Measurements from ENCODE around the gene SLC6A8. TPM values are rescaled to one million over a fixed set of nuclear protein-coding genes. Genes with fewer than 3 reads are reported as not detected.
"Not testable (repeated sequence)": the region's sequence is repeated elsewhere in the genome, so short reads cannot be mapped to it uniquely, and the experiment has no call there.

The SLC6A8 gene
- total RNA-seq, 2 donors from 2014 or later: 16.8 to 16.9 TPM

DNA sequence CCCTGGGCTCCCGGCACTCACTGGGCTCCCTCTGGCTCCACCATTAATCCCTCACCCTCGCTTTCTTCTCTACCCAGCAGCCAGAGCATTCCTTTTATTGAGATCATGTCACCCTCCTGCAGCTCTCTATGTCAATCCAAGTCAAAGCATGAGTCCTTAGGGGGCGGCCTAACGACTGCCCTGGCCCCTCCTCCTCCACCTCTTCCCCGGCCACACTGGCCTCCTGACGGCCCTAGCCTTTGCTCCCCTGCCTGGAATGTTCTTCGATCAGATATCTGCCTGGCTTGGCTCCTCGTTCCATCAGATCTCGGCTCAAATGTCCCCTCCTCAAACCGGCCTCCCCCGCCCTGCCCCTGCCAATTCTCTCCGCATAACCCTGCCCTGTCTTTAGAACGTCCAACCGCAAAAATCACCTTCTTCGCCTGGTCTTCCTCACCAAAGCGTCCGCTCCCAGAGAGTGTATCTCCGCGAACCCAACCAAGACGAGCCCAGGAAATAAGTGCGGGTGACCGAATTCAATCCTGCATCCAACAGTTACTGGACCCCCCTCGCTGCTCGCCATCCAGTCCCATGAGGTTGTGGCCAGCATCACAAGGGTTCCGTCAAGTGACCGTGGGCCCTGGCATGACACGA lies 13.4 kb upstream of the SLC6A8 start:
- no peaks in the 10 kb centered on the region for H3K27me3 ChIP-seq (replicated peaks; ENCODE audit: insufficient read depth)
- H3K4me1 ChIP-seq (ENCODE audit: control insufficient read depth in 1 of 2, low read depth in 2 of 2): no peaks in the 10 kb centered on the region
- no peak for ATAC-seq (ENCODE audit: insufficient number of reproducible peaks, low FRiP score, low read depth)
- no peak overlapping the region for H3K4me3 ChIP-seq
- no peak for DNase-seq (ENCODE audit: low spot score)
- no peaks in the 10 kb centered on the region for H3K36me3 ChIP-seq
- TF ChIP-seq, protein P1, sequence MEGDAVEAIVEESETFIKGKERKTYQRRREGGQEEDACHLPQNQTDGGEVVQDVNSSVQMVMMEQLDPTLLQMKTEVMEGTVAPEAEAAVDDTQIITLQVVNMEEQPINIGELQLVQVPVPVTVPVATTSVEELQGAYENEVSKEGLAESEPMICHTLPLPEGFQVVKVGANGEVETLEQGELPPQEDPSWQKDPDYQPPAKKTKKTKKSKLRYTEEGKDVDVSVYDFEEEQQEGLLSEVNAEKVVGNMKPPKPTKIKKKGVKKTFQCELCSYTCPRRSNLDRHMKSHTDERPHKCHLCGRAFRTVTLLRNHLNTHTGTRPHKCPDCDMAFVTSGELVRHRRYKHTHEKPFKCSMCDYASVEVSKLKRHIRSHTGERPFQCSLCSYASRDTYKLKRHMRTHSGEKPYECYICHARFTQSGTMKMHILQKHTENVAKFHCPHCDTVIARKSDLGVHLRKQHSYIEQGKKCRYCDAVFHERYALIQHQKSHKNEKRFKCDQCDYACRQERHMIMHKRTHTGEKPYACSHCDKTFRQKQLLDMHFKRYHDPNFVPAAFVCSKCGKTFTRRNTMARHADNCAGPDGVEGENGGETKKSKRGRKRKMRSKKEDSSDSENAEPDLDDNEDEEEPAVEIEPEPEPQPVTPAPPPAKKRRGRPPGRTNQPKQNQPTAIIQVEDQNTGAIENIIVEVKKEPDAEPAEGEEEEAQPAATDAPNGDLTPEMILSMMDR (IDR thresholded peaks at IDR 0.05): no peak
- no peak overlapping the region for H3K27ac ChIP-seq
- no peaks in the 10 kb centered on the region for H3K9me3 ChIP-seq

DNA sequence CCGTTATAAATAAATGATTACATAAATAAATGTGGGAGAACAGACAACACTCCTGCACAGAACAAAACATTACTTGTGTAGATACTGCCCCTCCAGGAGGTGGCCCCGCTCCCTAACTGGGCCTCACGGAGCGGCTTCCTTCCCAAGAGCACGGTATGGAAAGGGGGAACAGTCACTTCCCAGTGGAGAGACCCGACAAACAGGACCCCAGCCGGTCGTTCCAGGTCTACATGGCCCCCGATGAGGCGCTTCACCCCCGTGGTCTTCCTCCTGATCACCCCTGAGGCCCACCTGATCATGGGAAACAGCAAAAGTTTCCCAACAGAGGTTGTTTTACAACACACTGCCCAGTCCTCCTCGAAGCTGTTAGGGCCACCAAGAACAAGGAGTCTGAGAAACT lies 6.6 kb upstream of the SLC6A8 start:
- H3K9me3 ChIP-seq: no peaks in the 10 kb centered on the region
- H3K4me3 ChIP-seq: no peak overlapping the region
- H3K27me3 ChIP-seq (replicated peaks; ENCODE audit: insufficient read depth): no peaks in the 10 kb centered on the region
- DNase-seq (ENCODE audit: low spot score): no peak
- TF ChIP-seq, protein P1 (IDR thresholded peaks at IDR 0.05): no peak
- no peaks in the 10 kb centered on the region for H3K4me1 ChIP-seq (ENCODE audit: control insufficient read depth in 1 of 2, low read depth in 2 of 2)
- ATAC-seq (ENCODE audit: insufficient number of reproducible peaks, low FRiP score, low read depth): no peak
- no peaks in the 10 kb centered on the region for H3K36me3 ChIP-seq
- H3K27ac ChIP-seq: no peak overlapping the region

DNA sequence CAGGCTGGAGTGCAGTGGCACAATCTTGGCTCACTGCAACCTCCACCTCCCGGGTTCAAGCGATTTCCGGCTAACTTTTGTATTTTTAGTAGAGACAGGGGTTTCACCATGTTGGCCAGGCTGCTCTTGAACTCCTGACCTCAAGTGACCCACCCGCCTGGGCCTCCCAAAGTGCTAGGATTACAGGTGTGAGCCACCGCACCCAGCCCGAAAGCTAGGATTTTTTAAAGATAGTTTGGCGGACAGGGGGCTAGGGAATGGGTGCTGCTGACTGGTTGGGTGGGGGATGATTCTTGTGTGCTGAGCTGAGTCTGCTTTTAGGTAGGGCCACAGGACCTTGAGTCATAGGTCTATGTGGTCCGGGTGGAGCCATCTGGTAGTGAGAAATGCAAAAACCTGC lies 4.2 kb upstream of the SLC6A8 start:
- not testable (repeated sequence) for H3K36me3 ChIP-seq; H3K27me3 ChIP-seq (replicated peaks; ENCODE audit: insufficient read depth); H3K27ac ChIP-seq; H3K4me3 ChIP-seq; DNase-seq (ENCODE audit: low spot score); H3K9me3 ChIP-seq; ATAC-seq (ENCODE audit: insufficient number of reproducible peaks, low FRiP score, low read depth); H3K4me1 ChIP-seq (ENCODE audit: control insufficient read depth in 1 of 2, low read depth in 2 of 2)

DNA sequence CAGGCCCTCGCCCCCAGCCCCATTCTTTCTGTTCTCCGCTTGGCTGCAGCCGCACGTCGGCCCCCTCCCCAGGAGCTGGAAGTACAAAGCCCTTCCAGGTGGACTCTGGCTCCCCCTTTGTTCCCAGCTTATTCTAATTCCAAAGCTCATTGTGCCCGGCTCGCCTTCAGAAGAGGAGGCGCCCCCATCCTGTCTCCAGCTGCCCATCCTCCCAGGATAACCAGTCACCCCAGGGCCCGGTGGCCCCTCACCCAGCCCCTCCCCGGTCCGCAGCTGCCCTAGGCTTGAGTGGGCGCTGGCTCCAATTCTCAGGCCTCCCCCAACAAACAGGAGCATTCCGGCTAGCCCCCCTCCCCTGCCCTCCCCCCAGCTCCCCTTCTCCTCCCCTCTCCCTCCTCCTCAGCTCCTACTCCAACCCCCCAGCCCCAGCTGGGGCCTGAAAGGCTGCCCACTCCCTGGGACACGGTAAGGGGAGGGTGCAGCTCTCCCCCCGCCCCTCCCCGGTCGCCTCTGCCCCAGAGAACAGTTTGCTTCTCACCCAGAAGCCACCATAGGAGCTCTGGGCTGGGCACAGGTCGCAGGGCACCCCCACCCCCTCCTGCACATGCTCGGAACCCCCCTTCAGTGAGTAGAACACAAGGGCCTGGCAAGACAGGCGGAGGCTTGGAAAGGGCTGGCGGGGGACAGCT lies 3.1 kb upstream of the SLC6A8 start:
- Histone ChIP-seq H3K4me3 (no peak overlapping the region), H3K27ac (no peak overlapping the region), H3K27me3 (replicated peaks; ENCODE audit: insufficient read depth) (no peaks in the 10 kb centered on the region), H3K4me1 (ENCODE audit: control insufficient read depth in 1 of 2, low read depth in 2 of 2) (peaks cover 0 to 2% of the 10 kb centered on the region in 2 donors), H3K9me3 (no peaks in the 10 kb centered on the region), H3K36me3 (no peaks in the 10 kb centered on the region)
- DNase-seq (ENCODE audit: low spot score): no peak
- ATAC-seq (ENCODE audit: insufficient number of reproducible peaks, low FRiP score, low read depth): no peak
- TF ChIP-seq, protein P1 (IDR thresholded peaks at IDR 0.05): no peak

DNA sequence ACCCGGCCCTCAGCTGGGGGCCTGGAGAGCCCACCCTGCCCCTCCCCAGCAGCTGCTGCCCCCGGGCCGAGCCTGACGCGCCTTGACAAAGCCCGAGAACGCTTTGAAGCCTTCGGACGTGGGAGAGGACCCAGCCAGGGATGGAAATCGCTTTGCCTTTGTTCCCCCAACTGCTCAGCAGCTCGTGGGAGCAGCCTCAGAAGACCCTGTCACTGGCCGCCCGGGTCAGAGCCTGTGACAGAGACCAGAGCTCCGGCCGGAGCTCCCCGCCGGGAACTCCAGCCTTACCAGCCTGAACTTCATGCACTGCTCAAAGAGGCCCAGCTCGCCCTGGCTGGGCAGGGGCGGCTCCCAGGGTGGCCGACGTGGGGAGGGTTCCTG lies 2.6 kb upstream of the SLC6A8 start:
- Histone ChIP-seq H3K9me3 (no peaks in the 10 kb centered on the region), H3K36me3 (no peaks in the 10 kb centered on the region), H3K27me3 (replicated peaks; ENCODE audit: insufficient read depth) (no peaks in the 10 kb centered on the region), H3K27ac (no peak overlapping the region), H3K4me1 (ENCODE audit: control insufficient read depth in 1 of 2, low read depth in 2 of 2) (peaks cover 0 to 8% of the 10 kb centered on the region in 2 donors), H3K4me3 (no peak overlapping the region)
- no peak for ATAC-seq (ENCODE audit: insufficient number of reproducible peaks, low FRiP score, low read depth)
- TF ChIP-seq, protein P1 (IDR thresholded peaks at IDR 0.05): no peak
- DNase-seq (ENCODE audit: low spot score): no peak

Data from thoracic aorta (tissue), 2 donors.